ENCODE results near the gene KCTD8. TPM values are rescaled to one million over a fixed set of nuclear protein-coding genes. Genes with fewer than 3 reads are reported as not detected.

Gene KCTD8
- total RNA-seq: 1 to 10 TPM in 2 of 4 donors, under 1 TPM in 1, not detected in 1; 0.63 to 1.5 (median 1.1) TPM

DNA sequence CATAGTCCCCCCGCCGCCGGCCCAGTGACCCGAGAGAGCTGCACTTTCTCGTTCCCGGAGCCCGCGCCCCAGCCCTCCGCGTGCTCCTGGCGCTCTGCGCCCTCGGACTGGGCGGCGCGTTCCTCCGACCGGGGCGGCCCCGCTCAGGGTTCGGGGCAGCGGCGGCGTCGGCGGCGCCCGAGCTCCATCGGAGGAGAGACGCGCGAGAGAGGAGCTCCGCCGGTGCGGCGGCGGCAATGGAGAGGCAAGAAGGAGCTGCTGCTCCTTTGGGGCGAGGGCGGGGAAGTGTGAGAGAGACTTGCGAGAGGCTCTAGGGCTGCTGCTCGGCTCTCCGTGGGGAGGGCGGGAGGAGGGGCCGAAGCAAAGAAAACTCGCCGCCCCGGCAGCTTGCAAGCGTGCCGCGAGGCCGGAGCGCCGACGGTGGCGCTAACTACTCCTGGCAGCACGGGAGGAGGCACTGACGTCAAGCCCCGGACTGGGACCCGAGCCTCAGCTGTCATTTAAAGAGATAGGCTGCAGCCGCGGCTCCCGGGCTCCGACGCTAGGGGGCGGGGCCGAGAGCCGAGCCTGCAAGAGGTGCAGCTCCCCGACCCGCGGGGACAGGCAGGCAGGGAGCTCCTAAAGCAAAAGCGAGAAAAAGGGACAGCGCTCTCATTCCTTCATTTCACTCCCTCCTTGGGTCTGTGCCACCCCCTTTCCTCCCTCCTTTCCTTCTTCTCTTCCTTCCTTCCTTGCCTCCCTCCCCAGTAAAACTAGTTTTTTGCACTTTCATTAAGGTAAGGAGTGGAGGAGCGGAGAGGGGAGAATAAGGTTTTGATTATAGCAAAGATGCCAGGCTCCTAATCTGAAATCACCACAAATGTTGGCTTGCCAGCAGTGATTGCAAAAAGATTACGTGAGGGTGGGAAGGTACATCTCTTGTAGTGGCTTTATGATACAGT is at the start of gene KCTD8:
Gene KCTD8, minus strand, starts transcription at position 289 of the 941 bp plus-strand sequence.
- H3K36me3 ChIP-seq: no peaks in the 10 kb centered on the region
- peak; percentile 43 to 72 for DNase-seq (ENCODE audit: low spot score in 2 of 2)
- no peaks in the 10 kb centered on the region for H3K9me3 ChIP-seq
- TF ChIP-seq EP300 (IDR thresholded peaks at IDR 0.05): no peak
- TF ChIP-seq, protein P1, sequence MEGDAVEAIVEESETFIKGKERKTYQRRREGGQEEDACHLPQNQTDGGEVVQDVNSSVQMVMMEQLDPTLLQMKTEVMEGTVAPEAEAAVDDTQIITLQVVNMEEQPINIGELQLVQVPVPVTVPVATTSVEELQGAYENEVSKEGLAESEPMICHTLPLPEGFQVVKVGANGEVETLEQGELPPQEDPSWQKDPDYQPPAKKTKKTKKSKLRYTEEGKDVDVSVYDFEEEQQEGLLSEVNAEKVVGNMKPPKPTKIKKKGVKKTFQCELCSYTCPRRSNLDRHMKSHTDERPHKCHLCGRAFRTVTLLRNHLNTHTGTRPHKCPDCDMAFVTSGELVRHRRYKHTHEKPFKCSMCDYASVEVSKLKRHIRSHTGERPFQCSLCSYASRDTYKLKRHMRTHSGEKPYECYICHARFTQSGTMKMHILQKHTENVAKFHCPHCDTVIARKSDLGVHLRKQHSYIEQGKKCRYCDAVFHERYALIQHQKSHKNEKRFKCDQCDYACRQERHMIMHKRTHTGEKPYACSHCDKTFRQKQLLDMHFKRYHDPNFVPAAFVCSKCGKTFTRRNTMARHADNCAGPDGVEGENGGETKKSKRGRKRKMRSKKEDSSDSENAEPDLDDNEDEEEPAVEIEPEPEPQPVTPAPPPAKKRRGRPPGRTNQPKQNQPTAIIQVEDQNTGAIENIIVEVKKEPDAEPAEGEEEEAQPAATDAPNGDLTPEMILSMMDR (IDR thresholded peaks at IDR 0.05): peak; percentile 31 to 65 (median 40)
- no peak for TF ChIP-seq POLR2A (IDR thresholded peaks at IDR 0.05)
- 1 to 2% methylated on average over 42 to 52 of the region's 74 CpGs for WGBS, 2 donors
- H3K27me3 ChIP-seq: peaks cover 0 to 77% of the 10 kb centered on the region in 2 donors
- H3K27ac ChIP-seq: peak within 1 kb of the TSS in 2 of 4 donors; percentile 27 to 74
- H3K4me1 ChIP-seq: peaks cover 0 to 33% (median 7%) of the 10 kb centered on the region in 4 donors
- H3K4me3 ChIP-seq: peak within 1 kb of the TSS; percentile 34 to 62 (median 56)

DNA sequence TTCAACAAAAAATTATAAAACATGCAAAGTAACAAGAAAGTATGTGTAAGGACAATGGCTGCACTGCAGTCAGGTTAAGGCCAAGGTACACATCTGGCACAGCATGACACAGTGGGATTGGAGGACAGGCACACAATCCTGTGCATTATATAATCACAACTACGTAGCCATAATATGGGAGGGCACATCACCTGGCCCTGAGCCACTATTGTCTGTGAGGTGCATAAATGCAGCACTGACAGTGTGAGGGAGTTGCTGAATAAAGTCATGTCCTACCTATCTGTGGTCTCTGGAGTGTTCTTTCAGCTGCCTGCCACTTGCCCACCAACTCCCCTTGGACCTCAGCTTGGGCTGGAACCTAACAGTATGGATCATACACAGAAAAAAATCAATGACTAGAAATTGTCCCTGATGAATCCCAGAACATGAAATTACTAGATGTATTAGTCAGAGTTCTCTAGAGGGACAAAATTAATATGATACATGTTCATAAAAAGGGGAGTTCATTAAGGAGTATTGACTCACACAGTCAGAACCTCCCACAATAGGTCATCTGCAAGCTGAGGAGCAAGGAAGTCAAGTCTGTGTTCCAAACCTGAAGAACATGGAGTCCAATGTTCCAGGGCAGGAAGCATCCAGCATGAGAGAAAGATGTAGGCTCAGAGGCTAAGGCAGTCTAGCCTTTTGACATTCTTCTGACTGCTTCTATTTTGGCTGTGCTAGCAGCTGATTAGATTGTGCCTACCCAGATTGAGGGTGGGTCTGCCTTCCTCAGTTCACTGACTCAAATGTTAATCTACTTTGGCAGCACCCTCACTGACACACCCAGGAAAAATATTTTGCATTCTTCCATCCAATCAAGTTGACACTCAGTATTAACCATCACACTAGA is 46.4 kb upstream of the KCTD8 start:
- Histone ChIP-seq H3K36me3 (no peaks in the 10 kb centered on the region), H3K27ac (no peak overlapping the region), H3K4me3 (no peak overlapping the region), H3K27me3 (no peaks in the 10 kb centered on the region), H3K4me1 (no peaks in the 10 kb centered on the region), H3K9me3 (no peaks in the 10 kb centered on the region)
- DNase-seq (ENCODE audit: low spot score in 2 of 2): no peak
- WGBS, 2 donors: 0% methylated on average over 1 of the region's 1 CpG
- TF ChIP-seq, protein P1 (IDR thresholded peaks at IDR 0.05): no peak
- TF ChIP-seq EP300 (IDR thresholded peaks at IDR 0.05) (no peak), POLR2A (IDR thresholded peaks at IDR 0.05) (no peak)

DNA sequence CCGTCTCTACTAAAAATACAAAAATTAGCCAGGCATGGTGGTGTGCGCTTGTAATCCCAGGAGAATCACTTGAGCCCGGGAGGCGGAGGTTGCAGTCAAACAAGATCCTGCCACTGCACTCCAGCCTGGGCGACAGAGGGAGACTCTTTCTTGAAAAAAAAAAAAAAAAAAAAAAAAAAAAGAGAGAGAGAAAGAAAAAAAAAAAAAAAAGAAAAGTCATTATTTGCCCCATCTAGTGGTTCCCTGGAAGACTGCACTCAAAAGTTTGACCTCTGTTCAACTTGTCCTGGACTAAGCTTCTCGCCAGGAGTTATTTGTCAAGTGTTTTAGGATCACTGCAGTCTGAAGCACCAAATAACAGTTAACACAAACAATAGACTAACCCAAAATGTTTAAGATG is 45.3 kb upstream of the KCTD8 start:
- no peak overlapping the region for H3K27ac ChIP-seq
- DNase-seq (ENCODE audit: low spot score in 2 of 2): no peak
- no peaks in the 10 kb centered on the region for H3K9me3 ChIP-seq
- H3K36me3 ChIP-seq: no peaks in the 10 kb centered on the region
- no peak overlapping the region for H3K4me3 ChIP-seq
- 38 to 44% methylated on average over 6 of the region's 6 CpGs for WGBS, 2 donors
- H3K4me1 ChIP-seq: no peaks in the 10 kb centered on the region
- TF ChIP-seq EP300 (IDR thresholded peaks at IDR 0.05) (no peak), POLR2A (IDR thresholded peaks at IDR 0.05) (no peak)
- TF ChIP-seq, protein P1 (IDR thresholded peaks at IDR 0.05): no peak
- H3K27me3 ChIP-seq: no peaks in the 10 kb centered on the region

DNA sequence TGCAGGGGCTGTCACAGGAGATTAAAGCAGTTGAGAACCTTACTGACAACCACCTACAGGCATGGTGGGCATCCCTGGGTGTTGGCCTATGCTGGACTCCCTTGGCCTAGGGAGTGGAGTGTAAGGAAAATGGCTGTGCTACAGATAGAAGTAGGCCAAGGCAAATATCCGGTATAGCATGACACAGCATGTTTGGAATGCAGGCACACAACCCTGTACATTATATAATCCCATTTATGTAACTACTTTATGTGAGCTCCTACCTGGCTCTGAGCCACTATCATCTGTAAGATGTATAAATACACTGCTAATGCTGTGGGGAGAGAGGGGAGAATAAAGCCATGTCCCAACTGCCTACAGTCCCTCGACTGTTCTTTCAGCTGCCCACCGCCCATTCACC is 38.7 kb upstream of the KCTD8 start:
- H3K9me3 ChIP-seq: peaks cover 0 to 8% (median 0%) of the 10 kb centered on the region in 4 donors
- 43 to 49% methylated on average over 3 of the region's 3 CpGs for WGBS, 2 donors
- no peak overlapping the region for H3K27ac ChIP-seq
- H3K36me3 ChIP-seq: no peaks in the 10 kb centered on the region
- no peaks in the 10 kb centered on the region for H3K27me3 ChIP-seq
- H3K4me3 ChIP-seq: no peak overlapping the region
- no peak for DNase-seq (ENCODE audit: low spot score in 2 of 2)
- no peaks in the 10 kb centered on the region for H3K4me1 ChIP-seq
- TF ChIP-seq EP300 (IDR thresholded peaks at IDR 0.05) (no peak), POLR2A (IDR thresholded peaks at IDR 0.05) (no peak)
- TF ChIP-seq, protein P1 (IDR thresholded peaks at IDR 0.05): no peak

Data from tibial nerve (tissue), 4 donors.